SK-N-MC (cell line): ENCODE measurements around the gene BMI1.

Experiments used
- EZH2 ChIP-seq: fragments of 200-600 bp; sonication (generic); IDR thresholded peaks from one replicate; pipeline ENCODE4 v1.6.1; 2017; ENCODE audit warnings: antibody characterized with exemption
- FOXP2 ChIP-seq: optimal IDR thresholded peaks from 2 replicates; pipeline ENCODE3; 2011; ENCODE audit warnings: mild to moderate bottlenecking, moderate library complexity; ENCODE audit not compliant: insufficient read depth; ENCODE audit errors: extremely low read length, control extremely low read depth
- POLR2AphosphoS5 ChIP-seq: IDR thresholded peaks from 2 replicates; pipeline ENCODE4 v1.6.1; 2012; ENCODE audit warnings: mild to moderate bottlenecking, low read depth, low read length, borderline replicate concordance

DNA sequence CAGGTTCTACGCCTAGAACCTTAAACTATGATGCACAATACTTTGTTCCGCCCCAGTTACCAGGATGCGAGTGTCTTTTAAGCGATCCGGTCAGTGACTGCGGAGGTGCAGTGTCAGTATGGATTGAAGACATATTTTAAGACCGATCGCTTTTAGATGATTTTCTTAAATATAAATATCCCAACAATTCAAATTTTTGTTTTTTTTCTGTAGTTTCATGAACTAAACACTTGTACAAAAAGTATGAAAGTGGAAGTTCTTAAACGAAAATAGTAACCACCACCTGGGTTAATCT lies 3.9 kb upstream of the BMI1 start:
- TF ChIP-seq POLR2AphosphoS5 (no peak), EZH2 (no peak), FOXP2 (no peak)
